ENCODE measurements around the gene TUBB2B. TPM values are rescaled to one million over a fixed set of nuclear protein-coding genes. Genes with fewer than 3 reads are reported as not detected.

The TUBB2B gene
- total and polyA plus RNA-seq, 12 donors, result 0.28 to 3.6 (median 0.94) TPM

DNA sequence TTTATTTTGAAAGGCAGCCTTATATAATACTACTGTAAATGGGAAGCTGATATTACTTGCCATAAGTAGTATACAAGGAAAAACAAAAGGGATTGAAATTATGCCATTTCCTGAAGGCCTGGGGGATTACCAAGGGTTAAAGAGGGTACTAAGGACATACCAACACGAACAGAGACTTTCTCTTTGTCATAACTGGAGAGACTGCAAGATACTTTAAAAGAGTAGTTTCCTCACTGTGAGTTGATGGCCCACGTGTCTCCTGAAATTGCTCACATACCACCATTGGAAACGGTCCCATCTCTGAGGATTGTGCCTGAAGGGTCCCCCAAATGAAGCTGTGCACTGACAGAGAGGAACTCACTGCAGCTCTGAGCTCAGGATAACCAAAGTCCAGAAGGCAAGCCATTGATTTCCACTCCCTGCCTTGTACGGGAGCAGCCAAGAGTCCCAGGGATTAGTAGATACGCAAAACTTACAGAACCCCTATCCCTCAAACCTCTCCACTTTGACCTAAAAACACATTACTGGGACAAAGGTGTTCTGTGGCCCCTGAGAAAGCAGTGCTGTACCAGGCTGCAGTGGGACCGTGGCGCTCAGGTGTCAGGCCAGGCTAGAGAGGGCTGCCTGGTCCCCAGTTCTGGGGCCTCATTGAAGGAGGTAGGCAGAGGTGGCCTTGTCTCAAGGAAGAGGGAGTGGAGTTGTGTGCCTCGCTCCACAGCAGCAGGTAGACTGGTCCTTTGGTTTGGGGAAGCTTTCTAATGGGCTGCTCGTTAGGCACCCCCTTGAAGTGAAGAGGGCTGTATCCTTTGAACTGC, 46.5 kb upstream of the TUBB2B start:
- Histone ChIP-seq H3K4me1 (no peaks in the 10 kb centered on the region), H3K36me3 (peaks cover 0 to 56% (median 18%) of the 10 kb centered on the region in 9 donors), H3K27ac (no peak overlapping the region), H3K27me3 (no peaks in the 10 kb centered on the region), H3K9me3 (no peaks in the 10 kb centered on the region), H3K4me3 (no peak overlapping the region)
- 77 to 80% methylated on average over 9 of the region's 9 CpGs for WGBS, 2 donors
- no peak for TF ChIP-seq CTCF (IDR thresholded peaks at IDR 0.05)
- intact Hi-C loops (cut with DNase I), result loop anchor here in 6 of 10 donors (10.0 kb wide), 4 partner anchors 611 to 731 kb away; no protein-coding TSS in a partner anchor
- DNase-seq (no peak), ATAC-seq (no peak)

GRCh38 chr6:3272911-3273547, 45.6 kb upstream of the TUBB2B start:
- no peak for TF ChIP-seq CTCF (IDR thresholded peaks at IDR 0.05)
- ATAC-seq (no peak), DNase-seq (no peak)
- WGBS, 2 donors, result 93 to 95% methylated on average over 32 of the region's 32 CpGs
- H3K27me3 ChIP-seq, result no peaks in the 10 kb centered on the region
- no peak overlapping the region for H3K27ac ChIP-seq
- H3K4me3 ChIP-seq, result no peak overlapping the region
- peaks cover 0 to 65% (median 18%) of the 10 kb centered on the region in 9 donors for H3K36me3 ChIP-seq
- intact Hi-C loops (cut with DNase I), result loop anchor here in 6 of 10 donors (10.0 kb wide), 4 partner anchors 612 to 732 kb away; no protein-coding TSS in a partner anchor
- H3K9me3 ChIP-seq, result no peaks in the 10 kb centered on the region
- no peaks in the 10 kb centered on the region for H3K4me1 ChIP-seq

GRCh38 chr6:3271756-3272155, 44.3 kb upstream of the TUBB2B start:
- intact Hi-C loops (cut with DNase I), result loop anchor here in 6 of 10 donors (10.0 kb wide), 4 partner anchors 613 to 733 kb away; no protein-coding TSS in a partner anchor
- Histone ChIP-seq H3K4me1 (no peaks in the 10 kb centered on the region), H3K36me3 (peaks cover 0 to 75% (median 18%) of the 10 kb centered on the region in 9 donors), H3K27me3 (no peaks in the 10 kb centered on the region), H3K27ac (no peak overlapping the region), H3K4me3 (no peak overlapping the region), H3K9me3 (no peaks in the 10 kb centered on the region)
- WGBS, 2 donors, result 89 to 92% methylated on average over 13 of the region's 13 CpGs
- TF ChIP-seq CTCF (IDR thresholded peaks at IDR 0.05), result no peak
- DNase-seq, result no peak
- ATAC-seq, result no peak

GRCh38 chr6:3270258-3270657, 42.8 kb upstream of the TUBB2B start:
- TF ChIP-seq CTCF (IDR thresholded peaks at IDR 0.05), result no peak
- Histone ChIP-seq H3K4me3 (no peak overlapping the region), H3K4me1 (no peaks in the 10 kb centered on the region), H3K27me3 (no peaks in the 10 kb centered on the region), H3K36me3 (peaks cover 0 to 76% (median 18%) of the 10 kb centered on the region in 9 donors), H3K9me3 (no peaks in the 10 kb centered on the region), H3K27ac (no peak overlapping the region)
- WGBS, 2 donors, result 83 to 89% methylated on average over 15 of the region's 15 CpGs
- intact Hi-C loops (cut with DNase I), result loop anchor here in 6 of 10 donors (10.0 kb wide), 4 partner anchors 615 to 735 kb away; no protein-coding TSS in a partner anchor
- ATAC-seq (no peak), DNase-seq (no peak)
